WTC11 (cell line): ENCODE results near the gene IL36RN. TPM values are rescaled to one million over a fixed set of nuclear protein-coding genes. Genes with fewer than 3 reads are reported as not detected.

ENCODE experiments used
- ATAC-seq: fragments of 200-7000 bp; cut with Tn5 transposase; 2 replicates; pipeline ENCODE4 v1.10.0; 2021; ENCODE audit warnings: mild to moderate bottlenecking, moderate library complexity
- CTCF ChIA-PET: fragments of 300-600 bp; sonication (Branson Sonifier 250); formaldehyde crosslinking; loops from one replicate; lab custom pipeline; 2021; ENCODE audit warnings: antibody characterized with exemption; lab: Charles Lee
- POLR2A ChIA-PET: fragments of 350-600 bp; sonication (Branson Sonifier 250); formaldehyde crosslinking; loops from one replicate; lab custom pipeline; 2021; ENCODE audit warnings: antibody characterized with exemption; lab: Charles Lee
- DNase-seq: peaks from one replicate; pipeline ENCODE4 v3.0.0; 2021; ENCODE audit warnings: low spot score
- H3K27ac Mint-ChIP-seq: 2 replicates; pipeline ENCODE4 v1.8.0; 2021; ENCODE audit warnings: mixed read lengths
- H3K27me3 Mint-ChIP-seq: 2 replicates; pipeline ENCODE4 v1.8.0; 2021; ENCODE audit warnings: low read depth, mild to moderate bottlenecking, moderate library complexity, mixed read lengths
- H3K36me3 Mint-ChIP-seq: 2 replicates; pipeline ENCODE4 v1.8.0; 2021; ENCODE audit warnings: mixed read lengths
- H3K4me1 Mint-ChIP-seq: 2 replicates; pipeline ENCODE4 v1.8.0; 2022; ENCODE audit warnings: mixed read lengths
- H3K4me3 Mint-ChIP-seq: 2 replicates; pipeline ENCODE4 v1.8.0; 2021; ENCODE audit warnings: mild to moderate bottlenecking, moderate library complexity, mixed read lengths
- H3K9me3 Mint-ChIP-seq: 2 replicates; pipeline ENCODE4 v1.8.0; 2021; ENCODE audit warnings: mixed read lengths
- ARID4B ChIP-seq: sonication (generic); formaldehyde crosslinking; IDR thresholded peaks from 2 replicates; pipeline ENCODE4 v1.8.0; 2023; ENCODE audit warnings: missing genetic modification reagents, mild to moderate bottlenecking, borderline replicate concordance
- ATF3 ChIP-seq: sonication (generic); formaldehyde crosslinking; conservative IDR thresholded peaks from 2 replicates; pipeline ENCODE4 v1.8.1; 2022; ENCODE audit warnings: mild to moderate bottlenecking, missing genetic modification reagents
- ATF6 ChIP-seq: sonication (generic); formaldehyde crosslinking; IDR thresholded peaks from 2 replicates; pipeline ENCODE4 v1.8.1; 2023; ENCODE audit warnings: mild to moderate bottlenecking, missing genetic modification reagents
- CDX4 ChIP-seq: fragments of 250-450 bp; sonication (Bioruptor Pico); IDR thresholded peaks from 2 replicates; pipeline ENCODE4 v1.9.0; 2021; ENCODE audit warnings: moderate library complexity, mild to moderate bottlenecking, inconsistent platforms, borderline replicate concordance
- GTF2I ChIP-seq: fragments of 250-450 bp; sonication (Bioruptor Pico); conservative IDR thresholded peaks from 2 replicates; pipeline ENCODE4 v1.4.0; 2021; ENCODE audit warnings: mild to moderate bottlenecking
- KAT7 ChIP-seq: sonication (generic); formaldehyde crosslinking; IDR thresholded peaks from 2 replicates; pipeline ENCODE4 v1.8.1; 2023; ENCODE audit warnings: missing genetic modification reagents, mild to moderate bottlenecking, borderline replicate concordance
- MLX ChIP-seq: sonication (generic); formaldehyde crosslinking; IDR thresholded peaks from 2 replicates; pipeline ENCODE4 v1.8.1; 2023; ENCODE audit warnings: mild to moderate bottlenecking, missing genetic modification reagents, moderate library complexity
- RELA ChIP-seq: sonication (generic); formaldehyde crosslinking; IDR thresholded peaks from 2 replicates; pipeline ENCODE4 v1.8.1; 2022; ENCODE audit warnings: missing genetic modification reagents, mild to moderate bottlenecking, borderline replicate concordance
- RORB ChIP-seq: fragments of 250-450 bp; sonication (Bioruptor Pico); IDR thresholded peaks from 2 replicates; pipeline ENCODE4 v1.9.0; 2021; ENCODE audit warnings: mild to moderate bottlenecking
- TP53 ChIP-seq: sonication (generic); formaldehyde crosslinking; IDR thresholded peaks from 2 replicates; pipeline ENCODE4 v1.8.1; 2023; ENCODE audit warnings: mild to moderate bottlenecking, missing genetic modification reagents
- USF1 ChIP-seq: sonication (generic); formaldehyde crosslinking; IDR thresholded peaks from 2 replicates; pipeline ENCODE4 v1.8.0; 2022; ENCODE audit warnings: mild to moderate bottlenecking, missing genetic modification reagents
- ZNF121 ChIP-seq: sonication (generic); formaldehyde crosslinking; IDR thresholded peaks from 2 replicates; pipeline ENCODE4 v1.8.0; 2023; ENCODE audit warnings: missing genetic modification reagents
- ZNF263 ChIP-seq: sonication (generic); formaldehyde crosslinking; IDR thresholded peaks from 2 replicates; pipeline ENCODE4 v1.8.1; 2022; ENCODE audit warnings: low read depth, mild to moderate bottlenecking, moderate library complexity, missing genetic modification reagents
- ZNF416 ChIP-seq: fragments of 250-450 bp; sonication (Bioruptor Pico); IDR thresholded peaks from 2 replicates; pipeline ENCODE4 v1.9.0; 2021; ENCODE audit warnings: mild to moderate bottlenecking, inconsistent platforms
- ZNF512 ChIP-seq: sonication (generic); formaldehyde crosslinking; IDR thresholded peaks from 2 replicates; pipeline ENCODE4 v1.8.1; 2022; ENCODE audit warnings: missing genetic modification reagents, borderline replicate concordance
- total RNA-seq: library from RNA; stranded (reverse); gene quantifications from 3 replicates; pipeline ENCODE4 v1.2.3, GENCODE V29; 2021

Gene IL36RN
- total RNA-seq, 1 experiment from 2014 or later, result not detected

GRCh38 chr2:113112441-113112840 lies 53.4 kb downstream of the IL36RN start:
- H3K36me3 Mint-ChIP-seq, result no peaks in the 10 kb centered on the region
- no peaks in the 10 kb centered on the region for H3K9me3 Mint-ChIP-seq
- ChIA-PET CTCF (interaction anchor here (0.9 to 2.0 kb wide), 3 partner anchors 26 to 33 kb away, joined by 3 to 7 read pairs (median 4); no protein-coding TSS in a partner anchor), POLR2A (no interaction called here)
- no peak for ATAC-seq
- DNase-seq, result no peak
- no peak overlapping the region for H3K27ac Mint-ChIP-seq
- H3K27me3 Mint-ChIP-seq, result no peaks in the 10 kb centered on the region
- no peak for TF ChIP-seq USF1 (CRISPR knock-in tag)
- TF ChIP-seq CDX4, result no peak
- TF ChIP-seq RORB, result no peak
- no peak for TF ChIP-seq ARID4B (CRISPR knock-in tag)
- no peaks in the 10 kb centered on the region for H3K4me1 Mint-ChIP-seq
- H3K4me3 Mint-ChIP-seq, result no peak overlapping the region

- TF ChIP-seq ARID4B (CRISPR knock-in tag), result no peak
- no peak for TF ChIP-seq ZNF416
- TF ChIP-seq ZNF512 (CRISPR knock-in tag), result no peak
- TF ChIP-seq GTF2I (CRISPR knock-in tag), result no peak
- no peak for TF ChIP-seq ZNF121 (CRISPR knock-in tag)
- TF ChIP-seq ATF6 (CRISPR knock-in tag), result no peak
- TF ChIP-seq RELA (CRISPR knock-in tag), result no peak
- TF ChIP-seq ZNF263 (CRISPR knock-in tag), result no peak
- TF ChIP-seq ATF3 (CRISPR knock-in tag), result no peak
- no peak for TF ChIP-seq MLX (CRISPR knock-in tag)
- TF ChIP-seq KAT7, result no peak
- no peak for TF ChIP-seq TP53
- H3K9me3 Mint-ChIP-seq, result no peaks in the 10 kb centered on the region
- ATAC-seq (no peak), DNase-seq (no peak)
- no peaks in the 10 kb centered on the region for H3K36me3 Mint-ChIP-seq
- ChIA-PET CTCF (interaction anchor here (0.9 to 2.0 kb wide), 3 partner anchors 25 to 34 kb away, joined by 3 to 7 read pairs (median 4); no protein-coding TSS in a partner anchor), POLR2A (no interaction called here)
- H3K4me3 Mint-ChIP-seq, result no peak overlapping the region
- no peaks in the 10 kb centered on the region for H3K4me1 Mint-ChIP-seq
- no peaks in the 10 kb centered on the region for H3K27me3 Mint-ChIP-seq
- no peak overlapping the region for H3K27ac Mint-ChIP-seq
These were observed 53.9 kb downstream of the IL36RN start for GRCh38 chr2:113112871-113113270.
